Cardiac fibroblast (primary cell): Measurements from ENCODE around the gene TRPC4AP.

Experiments
- DNase-seq, 2 donors: peaks; one replicate each; pipeline versions ENCODE4 v3.0.0 to v3.0.0-alpha.2; 2010; ENCODE audit warnings: low read depth in 2 of 2
- H3K4me3 ChIP-seq, 2 donors: replicated peaks in 1 of 2; 1 replicate in 1 of 2; 2 replicates in 1 of 2; pipeline ENCODE4 v1.5.1; 2011; ENCODE audit warnings: low read depth in 2 of 2, low read length in 2 of 2, mild to moderate bottlenecking in 2 of 2, moderate library complexity in 1 of 2
- CTCF ChIP-seq: IDR thresholded peaks from one replicate; pipeline ENCODE4 v1.5.1; 2011; ENCODE audit warnings: low read depth, mild to moderate bottlenecking, low read length, inconsistent platforms

The TRPC4AP gene

DNA sequence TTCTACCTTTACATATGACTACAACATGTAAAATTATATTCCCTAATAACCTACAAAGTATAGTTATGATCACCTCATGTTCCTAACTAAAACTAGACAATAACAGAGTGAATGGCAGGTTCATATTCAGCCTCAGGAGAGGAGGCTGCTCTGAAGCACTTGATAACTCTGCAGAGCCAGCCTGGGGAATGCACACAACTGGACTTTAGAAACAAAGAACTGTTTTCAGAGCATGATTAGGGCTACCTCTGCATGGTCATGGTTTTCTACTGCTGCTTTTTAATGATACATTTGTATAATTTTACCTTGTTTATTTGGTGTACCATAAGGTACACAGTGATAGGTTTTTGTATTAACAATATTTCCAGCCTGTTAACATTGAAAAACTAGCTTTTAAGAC lies 50.3 kb downstream of the TRPC4AP start:
- TF ChIP-seq CTCF = no peak
- no peak for DNase-seq
- no peak overlapping the region for H3K4me3 ChIP-seq

GRCh38 chr20:35040646-35041045 lies 52.0 kb downstream of the TRPC4AP start:
- H3K4me3 ChIP-seq = no peak overlapping the region
- TF ChIP-seq CTCF = no peak
- no peak for DNase-seq

GRCh38 chr20:35039846-35040489 lies 52.6 kb downstream of the TRPC4AP start:
- no peak for TF ChIP-seq CTCF
- no peak for DNase-seq
- no peak overlapping the region for H3K4me3 ChIP-seq

DNA sequence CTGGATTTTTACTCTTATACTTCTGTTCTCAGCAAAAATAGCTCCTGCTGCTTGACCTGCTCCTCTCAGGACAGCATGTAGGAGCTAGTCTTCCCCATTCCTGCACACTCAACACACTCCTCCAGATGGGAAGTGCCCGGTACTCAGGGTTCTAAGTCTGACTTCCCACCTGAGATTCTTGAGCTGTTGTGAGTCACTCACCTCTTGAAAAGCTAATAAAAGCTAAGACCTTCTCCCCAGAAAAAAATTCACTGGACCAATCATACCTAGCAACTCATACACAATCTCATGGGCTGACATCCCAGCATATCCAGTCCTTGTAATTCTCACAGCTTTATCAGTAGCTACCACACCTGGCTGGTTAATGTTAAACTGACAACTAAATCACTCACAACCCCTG lies 53.5 kb downstream of the TRPC4AP start:
- no peak overlapping the region for H3K4me3 ChIP-seq
- TF ChIP-seq CTCF = no peak
- DNase-seq = no peak

DNA sequence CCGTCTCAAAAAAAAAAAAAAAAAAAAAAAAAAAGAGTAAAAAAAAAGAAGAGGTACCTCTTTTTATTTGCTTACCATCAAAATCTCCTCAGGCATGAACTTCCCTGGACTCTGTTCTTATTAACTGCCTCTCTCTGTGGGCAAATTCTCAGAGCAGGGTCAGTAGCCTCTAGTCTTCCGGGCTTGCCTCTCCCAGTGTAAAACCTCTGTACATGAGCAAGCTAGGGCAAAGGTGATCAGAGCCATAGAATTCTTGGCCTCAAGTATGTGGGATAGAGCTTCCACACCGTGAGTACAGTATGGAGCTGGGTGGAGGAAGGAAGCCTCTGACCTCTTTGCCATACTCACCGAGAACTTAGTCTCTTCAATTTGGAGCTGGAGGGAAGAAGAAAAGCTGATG lies 58.5 kb downstream of the TRPC4AP start:
- no peak overlapping the region for H3K4me3 ChIP-seq
- DNase-seq = no peak
- TF ChIP-seq CTCF = no peak

DNA sequence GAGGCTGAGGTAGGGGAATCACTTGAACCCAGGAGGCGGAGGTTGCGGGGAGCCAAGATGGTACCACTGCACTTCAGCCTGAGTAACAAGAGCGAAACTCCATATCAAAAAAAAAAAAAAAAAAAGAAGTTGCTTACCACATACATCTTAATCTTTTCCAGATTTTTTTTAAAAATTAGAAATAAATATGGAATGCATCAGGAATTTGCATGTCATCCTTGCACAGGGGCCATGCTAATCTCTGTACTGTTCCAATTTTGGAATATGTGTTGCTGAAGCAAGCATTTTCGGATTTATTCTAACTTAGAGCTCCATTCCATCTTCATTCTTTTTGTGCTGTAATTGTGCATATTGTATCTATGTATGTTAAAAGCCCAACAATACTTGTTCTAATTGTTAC lies 62.5 kb downstream of the TRPC4AP start:
- DNase-seq = no peak
- H3K4me3 ChIP-seq = no peak overlapping the region
- no peak for TF ChIP-seq CTCF

DNA sequence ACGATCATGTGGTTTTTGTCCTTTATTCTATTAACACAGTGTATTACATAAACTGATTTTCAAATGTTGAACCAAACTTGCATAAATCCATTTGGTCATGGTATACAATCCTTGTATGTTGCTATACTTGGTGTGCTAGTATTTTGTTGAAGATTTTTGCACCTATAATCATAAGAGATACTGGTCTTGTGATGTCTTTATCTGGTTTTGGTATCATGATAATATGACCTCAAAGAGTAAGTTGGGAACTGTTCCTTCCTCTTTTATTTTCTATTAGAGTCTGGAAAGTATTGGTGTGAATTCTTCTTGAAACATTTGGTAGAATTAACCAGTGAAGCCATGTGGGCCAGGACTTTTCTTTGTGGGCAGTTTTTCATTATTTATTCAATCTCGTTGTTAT lies 65.3 kb downstream of the TRPC4AP start:
- no peak for DNase-seq
- H3K4me3 ChIP-seq = no peak overlapping the region
- no peak for TF ChIP-seq CTCF
